Liver (tissue), 9 donors: Measurements from ENCODE around the gene CFAP61. TPM values are rescaled to one million over a fixed set of nuclear protein-coding genes. Genes with fewer than 3 reads are reported as not detected.

ENCODE experiments used
- DNase-seq: peaks from one replicate; pipeline ENCODE4 v3.0.0-alpha.2; 2017; ENCODE audit warnings: low spot score
- H3K27ac ChIP-seq, 2 donors: one replicate each; pipeline ENCODE4 v1.7.0; 2013; ENCODE audit warnings: inconsistent platforms in 2 of 2, low read length in 2 of 2, control low read depth in 1 of 2, low read depth in 1 of 2, mild to moderate bottlenecking in 1 of 2
- H3K27me3 ChIP-seq, 4 donors: one replicate each; pipeline versions ENCODE4 v1.6.1 to v1.7.0; 2013; ENCODE audit warnings: low read length in 3 of 4, inconsistent platforms in 1 of 4, mild to moderate bottlenecking in 1 of 4, moderate library complexity in 1 of 4; ENCODE audit not compliant: control insufficient read depth in 4 of 4, insufficient read depth in 4 of 4
- H3K36me3 ChIP-seq, 4 donors: one replicate each; pipeline versions ENCODE4 v1.6.1 to v1.7.0; 2013; ENCODE audit warnings: low read length in 3 of 4, mild to moderate bottlenecking in 3 of 4, low read depth in 1 of 4, moderate library complexity in 1 of 4; ENCODE audit not compliant: control insufficient read depth in 4 of 4, insufficient read depth in 3 of 4
- H3K4me1 ChIP-seq, 4 donors: one replicate each; pipeline versions ENCODE4 v1.6.1 to v1.7.0; 2013; ENCODE audit warnings: low read length in 3 of 4, mild to moderate bottlenecking in 3 of 4, moderate library complexity in 1 of 4; ENCODE audit not compliant: control insufficient read depth in 4 of 4, insufficient read depth in 4 of 4
- H3K4me3 ChIP-seq, 3 donors: one replicate each; pipeline versions ENCODE4 v1.6.1 to v1.7.0; 2013; ENCODE audit warnings: low read length in 3 of 3, control low read depth in 1 of 3, low read depth in 1 of 3, mild to moderate bottlenecking in 1 of 3
- H3K9ac ChIP-seq, 2 donors: one replicate each; pipeline ENCODE4 v1.7.0; 2013; ENCODE audit warnings: low read length in 2 of 2, mild to moderate bottlenecking in 2 of 2, moderate library complexity in 2 of 2, control low read depth in 1 of 2, low read depth in 1 of 2
- H3K9me3 ChIP-seq, 4 donors: one replicate each; pipeline versions ENCODE4 v1.6.1 to v1.7.0; 2013; ENCODE audit warnings: low read length in 3 of 4; ENCODE audit not compliant: control insufficient read depth in 4 of 4
- ATF3 ChIP-seq: IDR thresholded peaks from 2 replicates; pipeline ENCODE4 v1.6.1; 2016; ENCODE audit warnings: antibody characterized with exemption
- FOXA1 ChIP-seq: IDR thresholded peaks from 2 replicates; pipeline ENCODE4 v1.6.1; 2016; ENCODE audit warnings: antibody characterized with exemption
- FOXA2 ChIP-seq: IDR thresholded peaks from 2 replicates; pipeline ENCODE4 v1.6.1; 2016; ENCODE audit warnings: antibody characterized with exemption
- HNF4A ChIP-seq, 2 donors: conservative IDR thresholded peaks; 2 replicates each; pipeline ENCODE4 v1.6.1; 2016; ENCODE audit warnings: antibody characterized with exemption in 2 of 2, mild to moderate bottlenecking in 2 of 2
- HNF4G ChIP-seq: IDR thresholded peaks from 2 replicates; pipeline ENCODE4 v1.6.1; 2016; ENCODE audit warnings: antibody characterized with exemption
- JUND ChIP-seq, 2 donors: IDR thresholded peaks; 2 replicates each; pipeline ENCODE4 v1.6.1; 2016; ENCODE audit warnings: antibody characterized with exemption in 2 of 2
- NR2F2 ChIP-seq: IDR thresholded peaks from 2 replicates; pipeline ENCODE4 v1.6.1; 2016; ENCODE audit warnings: antibody characterized with exemption
- RAD21 ChIP-seq, 2 donors: IDR thresholded peaks; 2 replicates each; pipeline ENCODE4 v1.6.1; 2016; ENCODE audit warnings: antibody characterized with exemption in 2 of 2, mild to moderate bottlenecking in 2 of 2
- REST ChIP-seq: IDR thresholded peaks from 2 replicates; pipeline ENCODE4 v1.6.1; 2016; ENCODE audit warnings: antibody characterized with exemption, mild to moderate bottlenecking
- RXRA ChIP-seq, 2 donors: IDR thresholded peaks; 2 replicates each; pipeline ENCODE4 v1.6.1; 2017 to 2018; ENCODE audit warnings: antibody characterized with exemption in 2 of 2, mild to moderate bottlenecking in 1 of 2
- SP1 ChIP-seq: IDR thresholded peaks from 2 replicates; pipeline ENCODE4 v1.6.1; 2018; ENCODE audit warnings: antibody characterized with exemption, mild to moderate bottlenecking
- TAF1 ChIP-seq: conservative IDR thresholded peaks from 2 replicates; pipeline ENCODE4 v1.6.1; 2016; ENCODE audit warnings: antibody characterized with exemption, mild to moderate bottlenecking
- YY1 ChIP-seq: IDR thresholded peaks from 2 replicates; pipeline ENCODE4 v1.6.1; 2016; ENCODE audit warnings: antibody characterized with exemption, mild to moderate bottlenecking
- WGBS: extraction: QIAGEN DNeasy Blood & Tissue Kit; methylation state at CpG from one replicate; pipeline ENCODE4 v1.1.7; 2013; 5-methylcytosine and 5-hydroxymethylcytosine counted together
- polyA plus RNA-seq, 2 donors: library from polyadenylated mRNA; stranded (reverse) in 1 of 2; unstranded in 1 of 2; fragments of 200-250 nt in 1 of 2; fragments of >200 nt in 1 of 2; fragmentation: Nextera tagmentation in 1 of 2; extraction: Ambion mirVana in 1 of 2; gene quantifications; one replicate each; pipeline versions ENCODE4 v1.2.1 to v1.2.3, GENCODE V29; 2013 to 2015
- total RNA-seq, 2 donors: library from RNA; depleted of rRNA; stranded (reverse); fragments of >200 nt; gene quantifications; one replicate each; pipeline ENCODE4 v1.2.3, GENCODE V29; 2014
- TF ChIP-seq, protein P1 (sequence below): IDR thresholded peaks from 2 replicates; pipeline ENCODE4 v1.6.1; 2016; ENCODE audit warnings: antibody characterized with exemption
- TF ChIP-seq, protein P2 (sequence below): IDR thresholded peaks from 2 replicates; pipeline ENCODE4 v1.6.1; 2016; ENCODE audit warnings: antibody characterized with exemption
- TF ChIP-seq, protein P3 (sequence below): fragments of 150-350 bp; IDR thresholded peaks from 2 replicates; pipeline ENCODE4 v1.5.1; 2017; ENCODE audit warnings: improper control_type of control experiment, low read depth, low read length; ENCODE audit not compliant: missing input control
- donor health status: healthy.
- donor health status: healthy.
- donor health status: healthy.
- donor health status: healthy.
- donor health status: healthy.

CFAP61 gene
- total and polyA plus RNA-seq, 4 donors: 0.05 TPM; not detected in 3

DNA sequence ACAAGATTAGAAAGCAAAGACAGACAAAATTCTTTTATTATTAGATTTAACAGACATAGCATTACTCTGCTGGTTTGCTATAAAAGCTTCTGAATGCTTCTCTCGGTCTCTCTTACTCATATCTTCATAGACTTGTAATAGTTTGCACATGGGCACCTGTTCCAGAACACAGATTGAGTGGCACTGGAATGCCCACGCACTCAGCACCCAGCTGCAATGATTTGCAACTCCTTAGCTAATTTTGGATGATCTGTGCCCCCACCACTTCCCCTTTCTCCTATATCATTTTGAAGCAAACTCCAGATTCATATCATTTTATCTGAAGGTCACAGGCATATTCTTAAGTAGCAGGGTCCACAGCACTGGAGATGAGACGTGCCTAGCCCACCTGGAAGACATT is 148.8 kb downstream of the CFAP61 start:
- no peaks in the 10 kb centered on the region for H3K36me3 ChIP-seq
- no peaks in the 10 kb centered on the region for H3K4me1 ChIP-seq
- 68% methylated on average over 3 of the region's 3 CpGs for WGBS
- H3K27ac ChIP-seq: no peak overlapping the region
- H3K27me3 ChIP-seq: peaks cover 0 to 9% (median 0%) of the 10 kb centered on the region in 4 donors
- H3K9ac ChIP-seq: no peak overlapping the region
- TF ChIP-seq, protein P1, sequence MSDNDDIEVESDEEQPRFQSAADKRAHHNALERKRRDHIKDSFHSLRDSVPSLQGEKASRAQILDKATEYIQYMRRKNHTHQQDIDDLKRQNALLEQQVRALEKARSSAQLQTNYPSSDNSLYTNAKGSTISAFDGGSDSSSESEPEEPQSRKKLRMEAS: no peak
- TF ChIP-seq REST (no peak), NR2F2 (no peak), ATF3 (no peak), TAF1 (no peak), FOXA2 (no peak), RXRA (IDR thresholded peaks at IDR 0.05) (no peak), FOXA1 (no peak), YY1 (no peak), JUND (IDR thresholded peaks at IDR 0.05) (no peak), HNF4A (conservative IDR thresholded peaks at IDR 0.05) (no peak), RAD21 (IDR thresholded peaks at IDR 0.05) (no peak)
- TF ChIP-seq, protein P2, sequence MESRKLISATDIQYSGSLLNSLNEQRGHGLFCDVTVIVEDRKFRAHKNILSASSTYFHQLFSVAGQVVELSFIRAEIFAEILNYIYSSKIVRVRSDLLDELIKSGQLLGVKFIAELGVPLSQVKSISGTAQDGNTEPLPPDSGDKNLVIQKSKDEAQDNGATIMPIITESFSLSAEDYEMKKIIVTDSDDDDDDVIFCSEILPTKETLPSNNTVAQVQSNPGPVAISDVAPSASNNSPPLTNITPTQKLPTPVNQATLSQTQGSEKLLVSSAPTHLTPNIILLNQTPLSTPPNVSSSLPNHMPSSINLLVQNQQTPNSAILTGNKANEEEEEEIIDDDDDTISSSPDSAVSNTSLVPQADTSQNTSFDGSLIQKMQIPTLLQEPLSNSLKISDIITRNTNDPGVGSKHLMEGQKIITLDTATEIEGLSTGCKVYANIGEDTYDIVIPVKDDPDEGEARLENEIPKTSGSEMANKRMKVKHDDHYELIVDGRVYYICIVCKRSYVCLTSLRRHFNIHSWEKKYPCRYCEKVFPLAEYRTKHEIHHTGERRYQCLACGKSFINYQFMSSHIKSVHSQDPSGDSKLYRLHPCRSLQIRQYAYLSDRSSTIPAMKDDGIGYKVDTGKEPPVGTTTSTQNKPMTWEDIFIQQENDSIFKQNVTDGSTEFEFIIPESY: no peak
- no peak for DNase-seq
- no peak overlapping the region for H3K4me3 ChIP-seq
- H3K9me3 ChIP-seq: no peaks in the 10 kb centered on the region

DNA sequence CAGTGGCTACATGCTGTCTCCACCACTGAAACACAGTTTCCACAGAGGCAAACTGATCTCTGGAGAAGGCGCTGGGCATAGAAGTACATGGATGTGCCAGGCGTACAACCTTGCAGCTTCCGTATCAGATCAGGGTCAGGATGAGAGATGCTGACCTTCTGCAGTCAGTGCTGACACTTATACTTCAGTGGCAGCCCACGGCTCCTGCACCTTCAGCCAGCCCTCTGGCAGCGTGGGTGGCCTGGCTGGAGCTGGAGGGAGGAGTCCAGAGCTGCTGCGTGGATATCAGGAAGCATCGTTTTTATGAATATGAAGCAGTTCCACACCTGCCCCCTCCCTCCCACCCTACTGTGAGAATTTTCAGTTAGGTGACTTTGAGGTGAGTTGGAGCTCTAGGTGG is 149.3 kb downstream of the CFAP61 start:
- Histone ChIP-seq H3K4me3 (no peak overlapping the region), H3K27me3 (peaks cover 0 to 9% (median 0%) of the 10 kb centered on the region in 4 donors), H3K9me3 (no peaks in the 10 kb centered on the region), H3K9ac (no peak overlapping the region), H3K27ac (no peak overlapping the region), H3K4me1 (no peaks in the 10 kb centered on the region), H3K36me3 (no peaks in the 10 kb centered on the region)
- TF ChIP-seq, protein P3, sequence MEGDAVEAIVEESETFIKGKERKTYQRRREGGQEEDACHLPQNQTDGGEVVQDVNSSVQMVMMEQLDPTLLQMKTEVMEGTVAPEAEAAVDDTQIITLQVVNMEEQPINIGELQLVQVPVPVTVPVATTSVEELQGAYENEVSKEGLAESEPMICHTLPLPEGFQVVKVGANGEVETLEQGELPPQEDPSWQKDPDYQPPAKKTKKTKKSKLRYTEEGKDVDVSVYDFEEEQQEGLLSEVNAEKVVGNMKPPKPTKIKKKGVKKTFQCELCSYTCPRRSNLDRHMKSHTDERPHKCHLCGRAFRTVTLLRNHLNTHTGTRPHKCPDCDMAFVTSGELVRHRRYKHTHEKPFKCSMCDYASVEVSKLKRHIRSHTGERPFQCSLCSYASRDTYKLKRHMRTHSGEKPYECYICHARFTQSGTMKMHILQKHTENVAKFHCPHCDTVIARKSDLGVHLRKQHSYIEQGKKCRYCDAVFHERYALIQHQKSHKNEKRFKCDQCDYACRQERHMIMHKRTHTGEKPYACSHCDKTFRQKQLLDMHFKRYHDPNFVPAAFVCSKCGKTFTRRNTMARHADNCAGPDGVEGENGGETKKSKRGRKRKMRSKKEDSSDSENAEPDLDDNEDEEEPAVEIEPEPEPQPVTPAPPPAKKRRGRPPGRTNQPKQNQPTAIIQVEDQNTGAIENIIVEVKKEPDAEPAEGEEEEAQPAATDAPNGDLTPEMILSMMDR: no peak
- TF ChIP-seq, protein P1: no peak
- TF ChIP-seq YY1 (no peak), FOXA2 (no peak), RAD21 (IDR thresholded peaks at IDR 0.05) (no peak), SP1 (no peak), ATF3 (no peak), HNF4A (conservative IDR thresholded peaks at IDR 0.05) (no peak), REST (no peak), HNF4G (no peak), FOXA1 (no peak), RXRA (IDR thresholded peaks at IDR 0.05) (no peak), JUND (IDR thresholded peaks at IDR 0.05) (no peak)
- TF ChIP-seq, protein P2: no peak
- WGBS: 79% methylated on average over 7 of the region's 7 CpGs
- no peak for DNase-seq
